ENCODE measurements around the gene LAIR2. TPM values are rescaled to one million over a fixed set of nuclear protein-coding genes. Genes with fewer than 3 reads are reported as not detected.

The LAIR2 gene
- total and polyA plus RNA-seq, 4 donors, result 1.7 TPM; not detected in 3

DNA sequence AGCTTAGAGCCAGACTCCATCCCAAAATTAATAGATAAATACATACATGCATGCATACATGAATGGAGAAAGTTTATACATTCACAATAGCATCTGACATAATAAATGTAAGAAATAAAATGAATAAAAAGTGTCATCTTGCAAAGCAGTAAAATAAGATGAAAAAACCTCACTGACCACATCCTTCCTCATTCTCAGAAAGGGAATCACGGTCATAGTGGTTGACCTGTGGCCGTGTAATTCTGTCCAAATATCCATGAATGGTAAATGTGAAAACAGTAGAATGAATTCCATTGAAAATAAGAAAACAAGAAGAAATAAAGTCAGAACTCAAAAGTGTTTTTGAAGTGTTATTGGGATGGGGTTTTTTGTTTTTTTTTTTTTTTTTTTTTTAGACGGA lies 19.7 kb upstream of the LAIR2 start:
- Histone ChIP-seq H3K4me3 (no peak overlapping the region), H3K27ac (ENCODE audit: low read depth in 1 of 2, low read length in 1 of 2) (no peak overlapping the region), H3K27me3 (ENCODE audit: control insufficient read depth in 3 of 3, insufficient read depth in 3 of 3, low read length in 2 of 3) (peaks cover 0 to 2% (median 0%) of the 10 kb centered on the region in 3 donors), H3K9ac (ENCODE audit: insufficient read depth in 1 of 2, low read length in 2 of 2) (no peak overlapping the region), H3K9me3 (ENCODE audit: control insufficient read depth in 4 of 4, insufficient read depth in 3 of 4, low read length in 3 of 4) (no peaks in the 10 kb centered on the region), H3K36me3 (ENCODE audit: control insufficient read depth in 4 of 4, insufficient read depth in 4 of 4, low read length in 4 of 4) (no peaks in the 10 kb centered on the region), H3K4me1 (ENCODE audit: control insufficient read depth in 5 of 5, insufficient read depth in 5 of 5, low read length in 5 of 5) (peaks cover 0 to 2% (median 0%) of the 10 kb centered on the region in 5 donors)
- TF ChIP-seq, protein P1, sequence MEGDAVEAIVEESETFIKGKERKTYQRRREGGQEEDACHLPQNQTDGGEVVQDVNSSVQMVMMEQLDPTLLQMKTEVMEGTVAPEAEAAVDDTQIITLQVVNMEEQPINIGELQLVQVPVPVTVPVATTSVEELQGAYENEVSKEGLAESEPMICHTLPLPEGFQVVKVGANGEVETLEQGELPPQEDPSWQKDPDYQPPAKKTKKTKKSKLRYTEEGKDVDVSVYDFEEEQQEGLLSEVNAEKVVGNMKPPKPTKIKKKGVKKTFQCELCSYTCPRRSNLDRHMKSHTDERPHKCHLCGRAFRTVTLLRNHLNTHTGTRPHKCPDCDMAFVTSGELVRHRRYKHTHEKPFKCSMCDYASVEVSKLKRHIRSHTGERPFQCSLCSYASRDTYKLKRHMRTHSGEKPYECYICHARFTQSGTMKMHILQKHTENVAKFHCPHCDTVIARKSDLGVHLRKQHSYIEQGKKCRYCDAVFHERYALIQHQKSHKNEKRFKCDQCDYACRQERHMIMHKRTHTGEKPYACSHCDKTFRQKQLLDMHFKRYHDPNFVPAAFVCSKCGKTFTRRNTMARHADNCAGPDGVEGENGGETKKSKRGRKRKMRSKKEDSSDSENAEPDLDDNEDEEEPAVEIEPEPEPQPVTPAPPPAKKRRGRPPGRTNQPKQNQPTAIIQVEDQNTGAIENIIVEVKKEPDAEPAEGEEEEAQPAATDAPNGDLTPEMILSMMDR (IDR thresholded peaks at IDR 0.05; ENCODE audit: control extremely low read depth, extremely low read depth), result no peak
- 24 to 63% methylated on average over 3 of the region's 3 CpGs for WGBS, 2 donors
- ATAC-seq (ENCODE audit: insufficient read depth, low FRiP score) (no peak), DNase-seq (no peak)

DNA sequence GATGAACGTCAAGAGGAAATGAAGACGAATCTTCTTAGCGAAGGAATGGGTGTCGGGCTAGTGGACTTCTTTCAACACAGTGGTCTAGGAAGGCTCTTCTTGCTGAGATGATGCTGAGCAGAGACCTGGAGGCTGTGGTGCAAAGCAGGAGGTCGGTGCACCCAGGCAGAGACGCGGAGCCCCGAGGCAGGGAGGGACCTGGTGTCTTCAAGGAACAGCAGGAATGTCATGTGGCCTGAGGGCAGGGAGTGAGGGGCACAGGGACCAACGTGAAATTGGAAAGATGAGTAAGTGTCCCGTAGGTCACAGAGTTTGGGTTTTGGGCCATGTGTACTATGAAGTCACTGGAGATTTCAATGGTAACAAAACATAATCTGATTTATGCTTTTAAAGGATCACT lies 18.2 kb upstream of the LAIR2 start:
- peaks cover 0 to 2% (median 0%) of the 10 kb centered on the region in 3 donors for H3K27me3 ChIP-seq (ENCODE audit: control insufficient read depth in 3 of 3, insufficient read depth in 3 of 3, low read length in 2 of 3)
- no peaks in the 10 kb centered on the region for H3K4me1 ChIP-seq (ENCODE audit: control insufficient read depth in 5 of 5, insufficient read depth in 5 of 5, low read length in 5 of 5)
- DNase-seq, result no peak
- no peak overlapping the region for H3K27ac ChIP-seq (ENCODE audit: low read depth in 1 of 2, low read length in 1 of 2)
- H3K36me3 ChIP-seq (ENCODE audit: control insufficient read depth in 4 of 4, insufficient read depth in 4 of 4, low read length in 4 of 4), result no peaks in the 10 kb centered on the region
- WGBS, 2 donors, result 79% methylated on average over 10 of the region's 10 CpGs
- ATAC-seq (ENCODE audit: insufficient read depth, low FRiP score), result no peak
- no peak overlapping the region for H3K9ac ChIP-seq (ENCODE audit: insufficient read depth in 1 of 2, low read length in 2 of 2)
- TF ChIP-seq, protein P1 (IDR thresholded peaks at IDR 0.05; ENCODE audit: control extremely low read depth, extremely low read depth), result no peak
- no peaks in the 10 kb centered on the region for H3K9me3 ChIP-seq (ENCODE audit: control insufficient read depth in 4 of 4, insufficient read depth in 3 of 4, low read length in 3 of 4)
- no peak overlapping the region for H3K4me3 ChIP-seq

DNA sequence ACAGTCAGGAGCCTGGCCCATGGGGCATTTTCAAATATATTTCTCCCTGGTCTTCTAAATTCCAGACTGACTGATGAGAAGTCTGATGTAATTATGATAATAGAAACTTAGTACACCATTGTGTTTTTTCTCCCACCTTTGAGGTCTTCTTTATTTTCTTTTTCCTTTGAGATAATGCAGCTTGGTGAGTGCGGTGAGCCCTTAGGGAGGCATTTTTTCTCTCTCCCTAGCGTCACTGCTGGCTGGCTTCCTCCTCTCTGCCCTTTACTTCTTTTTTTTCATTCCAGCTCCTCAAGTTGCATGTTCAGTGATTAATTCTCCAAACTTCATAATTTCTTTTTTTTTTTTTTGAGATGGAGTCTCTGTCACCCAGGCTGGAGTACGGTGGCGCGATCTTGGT lies 16.8 kb upstream of the LAIR2 start:
- TF ChIP-seq, protein P1 (IDR thresholded peaks at IDR 0.05; ENCODE audit: control extremely low read depth, extremely low read depth), result no peak

DNA sequence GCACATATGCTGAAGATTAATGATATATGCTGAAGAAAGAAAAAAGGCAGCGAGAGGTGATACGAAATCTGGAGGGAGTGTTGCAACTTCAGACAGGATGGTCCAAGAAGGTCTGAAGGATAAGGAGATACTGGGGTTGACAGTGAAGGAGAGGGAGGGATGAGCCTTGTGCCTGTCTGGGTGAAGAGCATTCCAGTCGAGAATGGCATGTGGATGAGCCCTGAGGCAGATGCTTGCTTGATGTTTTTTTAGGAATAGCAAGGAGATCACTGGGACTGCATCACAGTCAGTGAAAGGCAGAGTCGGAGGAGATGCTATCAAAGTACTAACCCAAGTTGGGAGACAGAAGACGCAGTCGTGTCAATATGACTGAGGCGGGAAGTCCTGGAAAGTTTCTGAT lies 13.3 kb upstream of the LAIR2 start:
- TF ChIP-seq, protein P1 (IDR thresholded peaks at IDR 0.05; ENCODE audit: control extremely low read depth, extremely low read depth), result no peak
- Histone ChIP-seq H3K4me1 (ENCODE audit: control insufficient read depth in 5 of 5, insufficient read depth in 5 of 5, low read length in 5 of 5) (no peaks in the 10 kb centered on the region), H3K4me3 (no peak overlapping the region), H3K27me3 (ENCODE audit: control insufficient read depth in 3 of 3, insufficient read depth in 3 of 3, low read length in 2 of 3) (no peaks in the 10 kb centered on the region), H3K27ac (ENCODE audit: low read depth in 1 of 2, low read length in 1 of 2) (no peak overlapping the region), H3K9ac (ENCODE audit: insufficient read depth in 1 of 2, low read length in 2 of 2) (no peak overlapping the region), H3K9me3 (ENCODE audit: control insufficient read depth in 4 of 4, insufficient read depth in 3 of 4, low read length in 3 of 4) (peaks cover 0 to 2% (median 0%) of the 10 kb centered on the region in 4 donors), H3K36me3 (ENCODE audit: control insufficient read depth in 4 of 4, insufficient read depth in 4 of 4, low read length in 4 of 4) (no peaks in the 10 kb centered on the region)
- ATAC-seq (ENCODE audit: insufficient read depth, low FRiP score) (no peak), DNase-seq (no peak)
- 62 to 79% methylated on average over 7 of the region's 7 CpGs for WGBS, 2 donors

More for the DNA sequence above, 16.8 kb upstream of the LAIR2 start:
- H3K27ac ChIP-seq (ENCODE audit: low read depth in 1 of 2, low read length in 1 of 2), result no peak overlapping the region
- 72 to 75% methylated on average over 5 of the region's 5 CpGs for WGBS, 2 donors
- no peaks in the 10 kb centered on the region for H3K36me3 ChIP-seq (ENCODE audit: control insufficient read depth in 4 of 4, insufficient read depth in 4 of 4, low read length in 4 of 4)
- no peaks in the 10 kb centered on the region for H3K27me3 ChIP-seq (ENCODE audit: control insufficient read depth in 3 of 3, insufficient read depth in 3 of 3, low read length in 2 of 3)
- no peaks in the 10 kb centered on the region for H3K4me1 ChIP-seq (ENCODE audit: control insufficient read depth in 5 of 5, insufficient read depth in 5 of 5, low read length in 5 of 5)
- no peak for ATAC-seq (ENCODE audit: insufficient read depth, low FRiP score)
- no peaks in the 10 kb centered on the region for H3K9me3 ChIP-seq (ENCODE audit: control insufficient read depth in 4 of 4, insufficient read depth in 3 of 4, low read length in 3 of 4)
- DNase-seq, result no peak
- H3K4me3 ChIP-seq, result no peak overlapping the region
- no peak overlapping the region for H3K9ac ChIP-seq (ENCODE audit: insufficient read depth in 1 of 2, low read length in 2 of 2)

Measured in lung (tissue), 12 donors.